ENCODE data around the gene PCGF6. TPM values are rescaled to one million over a fixed set of nuclear protein-coding genes. Genes with fewer than 3 reads are reported as not detected.

Gene PCGF6
- total RNA-seq, 1 experiment from 2014 or later: 24.7 TPM

DNA sequence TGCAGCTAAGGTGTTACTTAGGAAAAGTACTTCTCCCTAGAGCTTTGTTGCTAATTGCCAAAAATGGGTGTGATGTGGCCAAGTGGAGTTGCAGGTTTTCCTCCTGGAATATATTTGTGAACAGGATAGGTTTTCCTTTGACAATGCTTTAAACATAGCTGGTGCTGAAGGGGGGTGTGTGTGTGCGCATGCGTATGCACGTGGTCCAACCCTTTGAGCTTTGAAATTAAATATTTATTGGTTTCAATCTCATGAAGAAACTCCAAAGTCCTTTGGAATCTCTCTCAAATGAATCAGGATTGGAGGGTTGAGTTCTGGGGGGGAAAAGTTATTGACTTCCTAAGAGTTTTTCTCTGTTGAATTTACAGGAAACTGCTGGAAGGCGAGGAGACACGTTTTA, 62.9 kb downstream of the PCGF6 start:
- Histone ChIP-seq H3K9me3 (ENCODE audit: control insufficient read depth in 1 of 2, insufficient read depth in 1 of 2, low read depth in 1 of 2, low read length in 2 of 2) (no peaks in the 10 kb centered on the region), H4K20me1 (ENCODE audit: insufficient read depth) (no peaks in the 10 kb centered on the region), H3K36me3 (ENCODE audit: control insufficient read depth in 1 of 2, insufficient read depth in 2 of 2, low read length in 2 of 2) (no peaks in the 10 kb centered on the region), H3K9me2 (ENCODE audit: insufficient read depth) (no peaks in the 10 kb centered on the region), H3K4me2 (ENCODE audit: low read length) (no peak overlapping the region), H3K27ac (ENCODE audit: low read depth, low read length) (no peak overlapping the region), H3K27me3 (ENCODE audit: insufficient read depth, low read length) (peaks cover 36% of the 10 kb centered on the region; the same call in 1 of the 2 replicates), H3K79me2 (ENCODE audit: insufficient read depth, low read length) (no peaks in the 10 kb centered on the region), H2AFZ (ENCODE audit: low read depth, low read length, poor library complexity, severe bottlenecking) (no peak overlapping the region), H3K4me3 (replicated peaks in 1 of 2; ENCODE audit: low read depth in 1 of 2, low read length in 2 of 2) (no peak overlapping the region), H3K4me1 (ENCODE audit: control insufficient read depth in 1 of 2, insufficient read depth in 2 of 2, low read length in 2 of 2) (peaks cover 0 to 4% of the 10 kb centered on the region in 2 experiments; a peak in 2 of 4 replicates), H3K9ac (ENCODE audit: low read length) (no peak overlapping the region)
- TF ChIP-seq CBX3 (IDR thresholded peaks at IDR 0.05; ENCODE audit: low read depth) (no peak), ELF1 (IDR thresholded peaks at IDR 0.05; ENCODE audit: borderline replicate concordance, low read depth) (no peak), FOSL1 (IDR thresholded peaks at IDR 0.05; ENCODE audit: low read depth) (no peak), MAX (IDR thresholded peaks at IDR 0.05) (no peak), EZH2phosphoT487 (IDR thresholded peaks at IDR 0.05; ENCODE audit: borderline replicate concordance) (no peak)
- CTCF ChIA-PET: no interaction called here
- BruUV-seq (replicated peaks): no TSS peak
- RAD21 ChIA-PET (ENCODE audit: low non-redundant PET in 1 of 2, low total read pairs in 2 of 2, uncharacterized antibody in 2 of 2, unreplicated experiment in 2 of 2): no interaction called here
- ATAC-seq (no peak), DNase-seq (ENCODE audit: low read depth, low spot score) (no peak)
- POLR2A ChIA-PET: no interaction called here
- intact Hi-C loops (cut with micrococcal nuclease): no loop called here

DNA sequence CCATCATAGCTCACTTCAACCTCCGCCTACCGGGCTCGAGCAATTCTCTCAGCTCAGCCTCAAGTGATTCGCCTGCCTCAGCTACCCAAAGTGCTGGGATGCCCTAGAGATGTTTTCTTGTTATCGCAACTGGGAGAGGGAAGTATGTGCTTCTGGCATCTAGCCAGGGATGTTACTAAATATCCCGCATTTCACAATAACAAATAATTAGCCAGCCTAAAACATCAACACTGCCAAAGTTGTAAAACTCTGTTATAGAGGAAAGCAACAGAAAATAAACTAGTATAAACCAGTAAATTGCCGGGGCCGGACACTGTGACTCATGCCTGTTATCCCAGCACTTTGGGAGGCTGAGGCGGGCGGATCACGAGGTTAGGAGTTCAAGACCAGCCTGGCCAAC, 66.8 kb downstream of the PCGF6 start:
- POLR2A ChIA-PET: interaction anchor here (0.7 kb wide), 1 partner anchor 23 kb away, joined by 3 read pairs; no protein-coding TSS in a partner anchor
- Histone ChIP-seq H3K9me2 (ENCODE audit: insufficient read depth) (no peaks in the 10 kb centered on the region), H3K4me1 (ENCODE audit: control insufficient read depth in 1 of 2, insufficient read depth in 2 of 2, low read length in 2 of 2) (no peaks in the 10 kb centered on the region), H3K27me3 (ENCODE audit: insufficient read depth, low read length) (peaks cover 63% of the 10 kb centered on the region), H4K20me1 (ENCODE audit: insufficient read depth) (no peaks in the 10 kb centered on the region), H3K79me2 (ENCODE audit: insufficient read depth, low read length) (no peaks in the 10 kb centered on the region), H3K36me3 (ENCODE audit: control insufficient read depth in 1 of 2, insufficient read depth in 2 of 2, low read length in 2 of 2) (no peaks in the 10 kb centered on the region), H3K9ac (ENCODE audit: low read length) (no peak overlapping the region), H3K9me3 (ENCODE audit: control insufficient read depth in 1 of 2, insufficient read depth in 1 of 2, low read depth in 1 of 2, low read length in 2 of 2) (no peaks in the 10 kb centered on the region), H3K4me2 (ENCODE audit: low read length) (no peak overlapping the region), H2AFZ (ENCODE audit: low read depth, low read length, poor library complexity, severe bottlenecking) (no peak overlapping the region), H3K4me3 (replicated peaks in 1 of 2; ENCODE audit: low read depth in 1 of 2, low read length in 2 of 2) (no peak overlapping the region), H3K27ac (ENCODE audit: low read depth, low read length) (no peak overlapping the region)
- RAD21 ChIA-PET (ENCODE audit: low non-redundant PET in 1 of 2, low total read pairs in 2 of 2, uncharacterized antibody in 2 of 2, unreplicated experiment in 2 of 2): no interaction called here
- no peak for ATAC-seq
- no TSS peak for BruUV-seq (replicated peaks)
- CTCF ChIA-PET: no interaction called here
- DNase-seq (ENCODE audit: low read depth, low spot score): no peak
- TF ChIP-seq SIN3A (IDR thresholded peaks at IDR 0.05; ENCODE audit: low read depth) (no peak), POLR2AphosphoS5 (IDR thresholded peaks at IDR 0.05; ENCODE audit: low read depth, low read length) (no peak), SP1 (IDR thresholded peaks at IDR 0.05; ENCODE audit: low read depth) (no peak), ELF1 (IDR thresholded peaks at IDR 0.05; ENCODE audit: borderline replicate concordance, low read depth) (no peak), YY1 (IDR thresholded peaks at IDR 0.05; ENCODE audit: extremely low read depth, insufficient replicate concordance, low read depth, low read length) (no peak), FOSL1 (IDR thresholded peaks at IDR 0.05; ENCODE audit: low read depth) (no peak), EZH2 (IDR thresholded peaks at IDR 0.05) (no peak), ZFX (IDR thresholded peaks at IDR 0.05) (no peak), JUND (IDR thresholded peaks at IDR 0.05) (no peak)
- TF ChIP-seq, protein P1, sequence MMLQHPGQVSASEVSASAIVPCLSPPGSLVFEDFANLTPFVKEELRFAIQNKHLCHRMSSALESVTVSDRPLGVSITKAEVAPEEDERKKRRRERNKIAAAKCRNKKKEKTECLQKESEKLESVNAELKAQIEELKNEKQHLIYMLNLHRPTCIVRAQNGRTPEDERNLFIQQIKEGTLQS (IDR thresholded peaks at IDR 0.05): no peak
- intact Hi-C loops (cut with micrococcal nuclease): no loop called here

All from HCT116 (cell line).